ENCODE data around the gene PRAMEF18. TPM values are rescaled to one million over a fixed set of nuclear protein-coding genes. Genes with fewer than 3 reads are reported as not detected.
"Not testable (repeated sequence)": the region's sequence is repeated elsewhere in the genome, so short reads cannot be mapped to it uniquely, and the experiment has no call there.

PRAMEF18 gene
- total and polyA plus RNA-seq, 2 donors (not counting 1 experiment from before 2014, with no cell fraction given): not detected

GRCh38 chr1:13224480-13225060 is 1.4 kb downstream of the PRAMEF18 start:
- no peak overlapping the region for H3K9ac ChIP-seq (ENCODE audit: low read length)
- CTCF ChIA-PET: no interaction called here
- H3K79me2 ChIP-seq (ENCODE audit: control insufficient read depth, insufficient read depth, low read length): no peaks in the 10 kb centered on the region
- no peak overlapping the region for H2AFZ ChIP-seq (ENCODE audit: insufficient read depth, low read depth, low read length, poor library complexity, severe bottlenecking)
- Mint-ChIP-seq H3K4me1 (no peaks in the 10 kb centered on the region), H3K9me3 (ENCODE audit: insufficient read depth) (no peaks in the 10 kb centered on the region), H3K27me3 (peaks cover 4% of the 10 kb centered on the region), H3K27ac (no peak overlapping the region), H3K4me3 (no peak overlapping the region)
- H3K4me3 ChIP-seq (ENCODE audit: control extremely low read depth in 1 of 5, extremely low read depth in 1 of 5, insufficient read depth in 1 of 5, low read depth in 2 of 5, low read length in 4 of 5): no peak overlapping the region
- no peak for ATAC-seq (ENCODE audit: low read depth)
- POLR2A ChIA-PET: no interaction called here
- no peak overlapping the region for H3K4me2 ChIP-seq (replicated peaks; ENCODE audit: low read depth, low read length, poor library complexity, severe bottlenecking)
- H3K27me3 ChIP-seq (replicated peaks in 1 of 4; ENCODE audit: control extremely low read depth in 1 of 4, control insufficient read depth in 3 of 4, insufficient read depth in 4 of 4, low read length in 3 of 4): no peaks in the 10 kb centered on the region
- no peaks in the 10 kb centered on the region for H4K20me1 ChIP-seq (ENCODE audit: control insufficient read depth, insufficient read depth, low read length, poor library complexity, severe bottlenecking)
- H3K9me3 ChIP-seq (ENCODE audit: control extremely low read depth in 1 of 3, control insufficient read depth in 2 of 3, insufficient read depth in 1 of 3, low read length in 2 of 3): no peaks in the 10 kb centered on the region
- TF ChIP-seq EZH2 (IDR thresholded peaks at IDR 0.05; ENCODE audit: borderline replicate concordance, insufficient read depth, low read depth, low read length, poor library complexity, severe bottlenecking): no peak
- no peak for TF ChIP-seq CTCF (IDR thresholded peaks at IDR 0.05)
- no peaks in the 10 kb centered on the region for H3K4me1 ChIP-seq (ENCODE audit: control insufficient read depth in 2 of 2, insufficient read depth in 2 of 2, low read length in 2 of 2)
- no peak overlapping the region for H3K27ac ChIP-seq (ENCODE audit: low read length in 2 of 2)
- H3K36me3 ChIP-seq (replicated peaks in 1 of 2; ENCODE audit: control extremely low read depth in 1 of 2, control insufficient read depth in 1 of 2, extremely low read depth in 1 of 2, insufficient read depth in 2 of 2, low read length in 1 of 2): no peaks in the 10 kb centered on the region
- DNase-seq: no peak
- intact Hi-C loops (cut with micrococcal nuclease): no loop called here
- WGBS (ENCODE audit: insufficient coverage): 82% methylated on average over 4 of the region's 5 CpGs

GRCh38 chr1:13222788-13223187 is 3.2 kb downstream of the PRAMEF18 start:
- H3K4me3 Mint-ChIP-seq; H3K27me3 ChIP-seq (replicated peaks in 1 of 4; ENCODE audit: control extremely low read depth in 1 of 4, control insufficient read depth in 3 of 4, insufficient read depth in 4 of 4, low read length in 3 of 4); H3K9me3 ChIP-seq (ENCODE audit: control extremely low read depth in 1 of 3, control insufficient read depth in 2 of 3, insufficient read depth in 1 of 3, low read length in 2 of 3); H3K4me1 Mint-ChIP-seq; H3K9ac ChIP-seq (ENCODE audit: low read length); POLR2A ChIA-PET; H3K79me2 ChIP-seq (ENCODE audit: control insufficient read depth, insufficient read depth, low read length); intact Hi-C loops (cut with micrococcal nuclease); DNase-seq; CTCF ChIA-PET; H3K36me3 ChIP-seq (replicated peaks in 1 of 2; ENCODE audit: control extremely low read depth in 1 of 2, control insufficient read depth in 1 of 2, extremely low read depth in 1 of 2, insufficient read depth in 2 of 2, low read length in 1 of 2); H3K27ac ChIP-seq (ENCODE audit: low read length in 2 of 2); H3K27ac Mint-ChIP-seq; H3K4me3 ChIP-seq (ENCODE audit: control extremely low read depth in 1 of 5, extremely low read depth in 1 of 5, insufficient read depth in 1 of 5, low read depth in 2 of 5, low read length in 4 of 5); H3K4me2 ChIP-seq (replicated peaks; ENCODE audit: low read depth, low read length, poor library complexity, severe bottlenecking); H3K9me3 Mint-ChIP-seq (ENCODE audit: insufficient read depth); H2AFZ ChIP-seq (ENCODE audit: insufficient read depth, low read depth, low read length, poor library complexity, severe bottlenecking); H4K20me1 ChIP-seq (ENCODE audit: control insufficient read depth, insufficient read depth, low read length, poor library complexity, severe bottlenecking); H3K4me1 ChIP-seq (ENCODE audit: control insufficient read depth in 2 of 2, insufficient read depth in 2 of 2, low read length in 2 of 2); ATAC-seq (ENCODE audit: low read depth); H3K27me3 Mint-ChIP-seq: not testable (repeated sequence)
- WGBS (ENCODE audit: insufficient coverage): no CpG with 5 or more reads among the region's 4 CpGs

GRCh38 chr1:13219203-13219602 is 6.8 kb downstream of the PRAMEF18 start:
- DNase-seq; H3K4me3 Mint-ChIP-seq; H3K4me3 ChIP-seq (ENCODE audit: control extremely low read depth in 1 of 5, extremely low read depth in 1 of 5, insufficient read depth in 1 of 5, low read depth in 2 of 5, low read length in 4 of 5); H2AFZ ChIP-seq (ENCODE audit: insufficient read depth, low read depth, low read length, poor library complexity, severe bottlenecking); POLR2A ChIA-PET; H3K9me3 ChIP-seq (ENCODE audit: control extremely low read depth in 1 of 3, control insufficient read depth in 2 of 3, insufficient read depth in 1 of 3, low read length in 2 of 3); H3K36me3 ChIP-seq (replicated peaks in 1 of 2; ENCODE audit: control extremely low read depth in 1 of 2, control insufficient read depth in 1 of 2, extremely low read depth in 1 of 2, insufficient read depth in 2 of 2, low read length in 1 of 2); H3K27ac ChIP-seq (ENCODE audit: low read length in 2 of 2); H3K4me2 ChIP-seq (replicated peaks; ENCODE audit: low read depth, low read length, poor library complexity, severe bottlenecking); H3K27me3 ChIP-seq (replicated peaks in 1 of 4; ENCODE audit: control extremely low read depth in 1 of 4, control insufficient read depth in 3 of 4, insufficient read depth in 4 of 4, low read length in 3 of 4); H3K4me1 ChIP-seq (ENCODE audit: control insufficient read depth in 2 of 2, insufficient read depth in 2 of 2, low read length in 2 of 2); ATAC-seq (ENCODE audit: low read depth); H3K27me3 Mint-ChIP-seq; H4K20me1 ChIP-seq (ENCODE audit: control insufficient read depth, insufficient read depth, low read length, poor library complexity, severe bottlenecking); intact Hi-C loops (cut with micrococcal nuclease); CTCF ChIA-PET; H3K9ac ChIP-seq (ENCODE audit: low read length); H3K27ac Mint-ChIP-seq; H3K79me2 ChIP-seq (ENCODE audit: control insufficient read depth, insufficient read depth, low read length); H3K4me1 Mint-ChIP-seq; H3K9me3 Mint-ChIP-seq (ENCODE audit: insufficient read depth): not testable (repeated sequence)
- no CpG with 5 or more reads among the region's 3 CpGs for WGBS (ENCODE audit: insufficient coverage)

Data from B cell (primary cell).